Measurements from ENCODE around the gene CHAT.
A peak's percentile ranks its signal among the peaks of the same experiment; 100 is the strongest.

CHAT gene

DNA sequence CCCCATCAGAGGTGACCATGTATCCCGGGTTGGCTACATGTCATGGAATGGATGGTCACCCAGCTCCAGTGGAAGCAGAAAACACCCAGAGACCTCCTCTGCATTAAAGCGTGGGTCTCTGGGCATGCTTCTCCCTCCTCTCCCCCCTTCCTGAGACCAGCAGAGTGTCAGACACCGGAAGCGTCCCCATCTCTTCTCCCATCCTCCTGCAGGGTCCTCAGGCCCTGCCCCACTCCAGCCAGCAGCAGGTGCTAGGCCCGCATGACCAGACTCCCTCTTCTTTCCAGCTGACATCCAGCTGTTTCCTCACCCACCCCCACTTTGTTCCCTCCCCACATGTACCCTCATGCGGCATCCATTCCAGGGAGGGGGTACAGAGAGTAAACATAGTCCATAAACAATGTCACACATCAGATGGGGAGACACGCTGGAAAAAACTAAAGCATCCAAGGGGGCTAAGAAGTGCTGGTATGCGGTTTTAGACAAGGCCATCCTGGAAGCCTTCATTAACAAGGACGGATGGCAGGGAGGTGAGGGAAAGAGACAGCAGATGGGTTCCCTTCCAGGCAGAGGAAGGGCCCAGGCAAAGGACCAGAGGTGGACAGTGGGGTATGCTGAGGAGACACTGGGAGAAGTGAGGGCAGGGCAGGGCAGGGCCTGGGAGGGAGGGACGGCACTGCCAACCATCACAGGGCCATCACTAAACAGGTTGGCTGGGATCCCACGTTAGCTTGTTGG, 16.2 kb upstream of the CHAT start:
- DNase-seq = no peak

- no peak for DNase-seq
These were observed 15.5 kb upstream of the CHAT start for GRCh38 chr10:49598164-49598856.

DNA sequence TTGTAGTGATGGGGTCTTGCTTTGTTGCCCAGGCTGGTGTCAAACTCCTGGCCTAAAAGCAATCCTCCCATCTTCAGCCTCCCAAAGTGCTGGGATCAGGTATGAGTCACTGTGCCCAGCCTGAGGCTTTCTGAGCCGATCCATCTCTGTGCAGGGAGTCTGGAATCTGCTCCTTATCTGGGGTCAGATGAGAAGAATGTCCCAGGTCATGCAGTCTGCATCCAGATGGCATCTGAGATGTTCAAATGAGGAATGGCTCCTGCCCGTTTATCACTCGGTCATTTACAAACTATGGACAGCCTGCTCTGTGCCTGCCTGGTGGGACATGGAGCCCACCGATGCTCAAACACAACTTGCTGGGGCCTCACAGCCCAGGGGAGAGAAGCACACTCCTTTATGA, 14.9 kb upstream of the CHAT start:
- DNase-seq = no peak

- no peak for DNase-seq
These were observed 14.3 kb upstream of the CHAT start for GRCh38 chr10:49599546-49599945.

- no peak for DNase-seq
These were observed 13.8 kb upstream of the CHAT start for GRCh38 chr10:49600046-49600445.

DNA sequence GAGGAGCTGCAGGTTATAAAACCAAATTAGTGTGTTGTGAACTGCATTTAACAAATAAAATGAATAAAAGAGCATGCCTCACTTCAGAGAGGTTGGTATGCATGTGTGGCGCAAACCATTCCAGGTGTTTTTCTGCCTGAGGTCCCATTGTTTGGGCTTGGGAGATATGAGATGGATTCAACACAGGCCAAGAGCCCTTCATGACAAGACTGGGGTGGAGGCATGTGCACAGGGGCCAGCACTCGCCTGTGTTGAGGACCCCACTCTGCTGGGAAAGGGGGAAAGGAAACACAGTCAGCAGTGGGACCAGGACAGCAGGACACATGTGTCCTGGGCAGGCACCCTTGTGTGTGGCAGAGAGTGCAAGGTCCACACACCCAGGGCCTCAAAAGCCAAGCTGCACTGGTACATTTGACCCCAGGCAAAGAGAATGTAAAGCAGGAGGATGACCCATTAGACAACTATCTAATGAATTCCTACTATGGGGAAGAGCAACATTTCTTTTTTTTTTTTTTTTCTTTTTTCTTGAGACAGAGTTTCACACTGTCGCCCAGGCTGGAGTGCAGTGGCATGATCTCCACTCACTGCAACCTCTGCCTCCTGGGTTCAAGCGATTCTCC, 12.9 kb upstream of the CHAT start:
- no peak for DNase-seq

DNA sequence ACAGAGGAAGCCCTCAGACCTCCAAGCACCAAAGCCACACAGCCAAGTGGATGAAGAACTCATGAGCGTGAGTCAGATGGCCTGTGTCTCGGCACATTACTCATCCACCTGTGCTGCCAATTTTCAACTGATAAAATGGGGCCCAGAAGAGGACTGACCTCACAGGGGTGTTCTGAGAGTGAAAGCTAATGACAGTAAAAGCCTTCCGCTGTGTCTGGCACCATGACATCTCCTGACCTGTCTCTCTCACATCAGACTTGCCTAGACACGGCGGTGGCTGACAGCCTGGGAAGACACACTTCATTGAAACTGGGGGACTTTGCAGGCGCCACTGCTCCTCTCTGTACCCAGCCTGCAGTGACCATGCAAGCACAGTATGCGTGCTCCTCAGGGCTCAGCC, 12.0 kb upstream of the CHAT start:
- no peak for DNase-seq

- no peak for DNase-seq
These were observed 11.3 kb upstream of the CHAT start for GRCh38 chr10:49602380-49603023.

GRCh38 chr10:49605216-49605938, 8.5 kb upstream of the CHAT start:
- no peak for DNase-seq

GRCh38 chr10:49605939-49606509, 7.8 kb upstream of the CHAT start:
- no peak for DNase-seq

DNA sequence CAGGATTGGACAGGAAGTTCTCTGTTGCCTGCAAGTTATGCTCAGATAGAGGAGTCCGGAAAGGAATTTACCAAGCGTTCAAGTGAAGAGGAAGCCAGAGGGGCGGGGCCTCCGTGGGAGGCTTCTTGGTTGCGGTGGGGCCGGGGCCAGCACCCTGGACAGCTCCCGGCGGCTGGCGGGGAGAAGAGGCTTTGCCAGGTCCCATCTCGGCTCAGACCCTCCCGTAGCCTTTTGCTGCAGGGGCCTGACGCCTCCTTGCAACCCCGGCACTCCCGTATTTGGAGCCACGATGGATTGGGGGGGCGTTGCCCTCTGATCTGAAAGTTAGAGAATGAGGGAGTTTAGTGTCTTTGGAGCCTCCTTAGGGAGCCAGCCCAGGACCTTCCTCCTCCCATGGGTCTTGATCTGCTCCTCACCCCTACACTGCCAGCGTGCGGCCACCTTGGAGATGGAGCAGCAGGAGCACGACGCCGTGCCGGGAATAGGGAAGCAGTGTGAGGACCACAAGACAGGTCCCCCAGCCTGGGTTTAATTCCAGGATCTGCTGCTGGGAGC, 6.8 kb upstream of the CHAT start:
- DNase-seq = peak; percentile 45 to 51

DNA sequence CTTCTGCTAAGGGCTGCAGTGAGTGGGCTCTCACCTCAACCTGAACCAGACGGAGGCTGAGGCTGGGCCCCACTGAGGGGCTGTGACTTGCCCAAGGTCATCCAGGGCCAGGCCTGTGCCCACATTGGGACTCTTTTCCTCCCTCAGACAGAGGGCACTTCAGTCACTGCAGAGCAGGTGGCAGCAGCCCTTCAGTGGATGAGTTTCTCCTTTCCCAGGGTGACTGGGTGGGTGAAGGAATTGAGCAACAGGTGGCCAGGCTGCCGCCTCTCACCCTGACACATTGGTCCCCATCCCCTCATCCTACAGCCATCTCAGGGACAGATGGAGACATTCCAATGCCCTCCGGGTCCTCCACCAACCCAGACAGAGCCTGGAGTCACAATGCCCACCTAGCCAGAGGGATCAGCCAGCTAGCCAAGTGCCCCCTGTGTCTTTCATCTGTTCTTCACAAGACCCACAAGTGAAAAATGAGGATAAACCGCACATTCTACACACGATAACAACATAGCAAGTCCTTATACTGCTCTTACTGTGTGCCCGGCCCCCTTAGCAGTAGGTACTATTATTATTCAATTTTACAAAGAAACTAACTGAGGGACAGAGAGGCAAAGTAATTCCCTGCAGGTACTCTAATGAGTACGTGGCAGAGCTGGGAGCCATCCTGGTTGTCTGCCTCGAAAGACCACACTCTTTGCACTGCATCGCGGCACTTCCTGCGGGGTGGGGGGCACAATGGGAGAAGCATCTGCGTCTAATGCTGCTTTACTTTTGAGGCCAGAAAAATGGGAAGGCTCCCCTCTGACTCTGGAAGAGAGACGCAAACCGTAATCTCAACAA, 5.5 kb upstream of the CHAT start:
- DNase-seq = no peak

- no peak for DNase-seq
These were observed 4.9 kb upstream of the CHAT start for GRCh38 chr10:49609006-49609282.

- DNase-seq = no peak
These were observed 4.3 kb upstream of the CHAT start for GRCh38 chr10:49609283-49610113.

GRCh38 chr10:49610114-49610457, 3.8 kb upstream of the CHAT start, which contains the start of gene SLC18A3:
Gene SLC18A3 (plus strand): TSS chr10:49610310. CDS start chr10:49610741, 431 bp downstream.
- DNase-seq = no peak

DNA sequence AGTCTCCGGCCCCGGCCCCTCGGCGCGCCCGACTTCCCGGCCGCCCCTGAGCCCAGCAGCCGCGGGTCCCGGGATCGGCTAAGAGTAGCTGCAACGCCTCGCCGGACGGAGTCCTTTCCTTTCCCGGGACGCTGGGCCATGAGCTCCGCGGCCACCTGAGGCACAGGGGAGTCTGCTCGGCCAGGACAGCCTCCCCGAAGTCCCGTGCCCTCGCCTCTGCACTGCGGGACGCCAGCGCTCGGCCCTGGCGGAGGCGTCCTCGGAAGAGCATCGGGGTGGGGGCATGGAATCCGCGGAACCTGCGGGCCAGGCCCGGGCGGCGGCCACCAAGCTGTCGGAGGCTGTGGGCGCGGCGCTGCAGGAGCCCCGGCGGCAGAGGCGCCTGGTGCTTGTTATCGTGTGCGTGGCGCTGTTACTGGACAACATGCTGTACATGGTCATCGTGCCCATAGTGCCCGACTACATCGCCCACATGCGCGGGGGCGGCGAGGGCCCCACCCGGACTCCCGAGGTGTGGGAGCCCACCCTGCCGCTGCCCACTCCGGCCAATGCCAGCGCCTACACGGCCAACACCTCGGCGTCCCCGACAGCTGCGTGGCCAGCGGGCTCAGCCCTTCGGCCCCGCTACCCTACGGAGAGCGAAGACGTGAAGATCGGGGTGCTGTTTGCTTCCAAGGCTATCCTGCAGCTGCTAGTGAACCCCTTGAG, 3.2 kb upstream of the CHAT start:
- DNase-seq = no peak

DNA sequence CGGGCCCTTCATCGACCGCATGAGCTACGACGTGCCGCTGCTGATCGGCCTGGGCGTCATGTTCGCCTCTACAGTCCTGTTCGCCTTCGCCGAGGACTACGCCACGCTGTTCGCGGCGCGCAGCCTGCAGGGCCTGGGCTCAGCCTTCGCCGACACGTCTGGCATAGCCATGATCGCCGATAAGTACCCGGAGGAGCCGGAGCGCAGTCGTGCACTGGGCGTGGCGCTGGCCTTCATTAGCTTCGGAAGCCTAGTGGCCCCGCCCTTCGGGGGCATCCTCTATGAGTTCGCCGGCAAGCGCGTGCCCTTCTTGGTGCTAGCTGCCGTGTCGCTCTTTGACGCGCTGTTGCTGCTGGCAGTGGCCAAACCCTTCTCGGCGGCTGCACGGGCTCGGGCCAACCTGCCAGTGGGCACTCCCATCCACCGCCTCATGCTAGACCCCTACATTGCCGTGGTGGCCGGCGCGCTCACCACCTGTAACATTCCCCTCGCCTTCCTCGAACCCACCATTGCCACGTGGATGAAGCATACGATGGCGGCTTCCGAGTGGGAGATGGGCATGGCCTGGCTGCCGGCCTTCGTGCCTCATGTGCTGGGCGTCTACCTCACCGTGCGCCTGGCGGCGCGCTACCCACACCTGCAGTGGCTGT, 2.5 kb upstream of the CHAT start:
- no peak for DNase-seq

DNA sequence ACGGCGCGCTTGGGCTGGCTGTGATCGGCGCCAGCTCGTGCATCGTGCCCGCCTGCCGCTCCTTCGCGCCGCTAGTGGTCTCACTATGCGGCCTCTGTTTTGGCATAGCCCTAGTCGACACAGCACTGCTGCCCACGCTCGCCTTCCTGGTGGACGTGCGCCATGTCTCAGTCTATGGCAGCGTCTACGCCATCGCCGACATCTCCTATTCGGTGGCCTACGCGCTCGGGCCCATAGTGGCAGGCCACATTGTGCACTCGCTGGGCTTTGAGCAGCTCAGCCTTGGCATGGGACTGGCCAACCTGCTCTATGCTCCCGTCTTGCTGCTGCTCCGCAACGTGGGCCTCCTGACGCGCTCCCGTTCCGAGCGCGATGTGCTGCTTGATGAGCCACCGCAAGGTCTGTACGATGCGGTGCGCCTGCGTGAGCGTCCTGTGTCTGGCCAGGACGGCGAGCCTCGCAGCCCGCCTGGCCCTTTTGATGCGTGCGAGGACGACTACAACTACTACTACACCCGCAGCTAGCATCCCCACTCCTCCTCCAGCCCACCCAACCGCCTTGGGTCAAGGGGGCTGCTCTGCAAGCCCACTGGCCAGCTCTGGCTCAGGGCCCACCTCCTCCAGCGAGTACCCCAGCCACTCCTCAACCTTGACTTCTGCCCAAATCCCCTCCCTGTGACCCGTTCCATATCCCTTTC, 1.9 kb upstream of the CHAT start:
- DNase-seq = no peak
